Measurements from ENCODE around the gene RNASE13.

GRCh38 chr14:21038441-21039422 lies 4.1 kb upstream of the RNASE13 start:
- TF ChIP-seq CTCF (conservative IDR thresholded peaks at IDR 0.05; ENCODE audit: low read depth in 2 of 2) (peak in 1 of 2 experiments; percentile 20; a peak in 2 of 4 replicates), EZH2phosphoT487 (IDR thresholded peaks at IDR 0.05; ENCODE audit: unreplicated experiment) (no peak), CREB1 (CRISPR knock-in tag; IDR thresholded peaks at IDR 0.05; ENCODE audit: low read depth) (no peak), JUNB (IDR thresholded peaks at IDR 0.05; ENCODE audit: unreplicated experiment) (no peak), POLR2AphosphoS5 (IDR thresholded peaks at IDR 0.05; ENCODE audit: low read depth) (no peak), EZH2 (IDR thresholded peaks at IDR 0.05; ENCODE audit: low read depth, unreplicated experiment) (no peak), REST (IDR thresholded peaks at IDR 0.05; ENCODE audit: unreplicated experiment) (no peak), ETS1 (IDR thresholded peaks at IDR 0.05) (no peak), STAT1 (IDR thresholded peaks at IDR 0.05; ENCODE audit: unreplicated experiment) (no peak)
